ENCODE measurements around the gene PASK.

DNA sequence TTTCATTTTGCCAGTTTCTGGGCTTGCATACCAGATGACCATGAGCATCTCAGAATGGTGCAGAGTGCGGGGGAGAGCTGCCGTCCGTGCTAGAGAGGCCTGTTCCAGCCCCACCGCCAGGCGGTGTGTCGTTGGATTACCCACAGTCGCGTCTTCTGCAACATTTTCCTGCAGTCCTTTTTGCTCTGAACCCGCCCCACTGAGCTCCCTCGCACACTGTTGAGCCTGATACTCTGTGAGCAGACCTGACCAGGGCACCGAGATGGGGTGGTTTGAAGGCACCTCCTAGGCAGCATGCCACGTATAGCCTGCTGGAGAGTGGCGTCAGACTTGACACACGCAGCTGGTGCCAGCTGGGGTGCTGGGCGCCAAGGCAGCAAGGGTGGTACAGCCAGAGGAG lies 19.1 kb upstream of the PASK start:
- TF ChIP-seq CTCF (IDR thresholded peaks at IDR 0.05): no peak
- no peak for TF ChIP-seq POLR2A (IDR thresholded peaks at IDR 0.05)
